CD1c-positive myeloid dendritic cell (primary cell): ENCODE results near the gene OR10AD1.
A peak's percentile ranks its signal among the peaks of the same experiment; 100 is the strongest.
"Not testable (repeated sequence)": the region's sequence is repeated elsewhere in the genome, so short reads cannot be mapped to it uniquely, and the experiment has no call there.

Experiments
- DNase-seq: peaks from one replicate; pipeline ENCODE4 v3.0.0-alpha.2; 2016; ENCODE audit errors: extremely low spot score

The OR10AD1 gene

DNA sequence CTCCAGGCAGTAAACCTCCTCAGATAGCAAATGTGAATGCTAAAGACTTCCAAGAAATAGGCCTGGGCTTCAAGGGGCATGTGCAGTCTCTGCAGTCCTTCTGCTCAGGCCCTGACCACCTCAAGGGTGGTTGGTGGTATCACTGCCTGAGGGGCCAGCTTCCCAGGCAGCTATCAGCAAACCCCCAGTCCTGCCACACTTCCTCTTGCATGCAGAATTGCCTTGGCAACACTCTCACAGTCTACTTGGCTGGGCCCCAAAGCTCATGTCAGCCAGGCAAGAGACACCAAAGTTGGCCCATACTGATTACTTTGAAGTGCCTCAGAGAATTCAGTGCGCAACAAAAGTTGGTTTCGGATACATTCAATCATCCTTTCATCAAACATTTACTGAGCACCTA is 42.3 kb downstream of the OR10AD1 start:
- no peak for DNase-seq

DNA sequence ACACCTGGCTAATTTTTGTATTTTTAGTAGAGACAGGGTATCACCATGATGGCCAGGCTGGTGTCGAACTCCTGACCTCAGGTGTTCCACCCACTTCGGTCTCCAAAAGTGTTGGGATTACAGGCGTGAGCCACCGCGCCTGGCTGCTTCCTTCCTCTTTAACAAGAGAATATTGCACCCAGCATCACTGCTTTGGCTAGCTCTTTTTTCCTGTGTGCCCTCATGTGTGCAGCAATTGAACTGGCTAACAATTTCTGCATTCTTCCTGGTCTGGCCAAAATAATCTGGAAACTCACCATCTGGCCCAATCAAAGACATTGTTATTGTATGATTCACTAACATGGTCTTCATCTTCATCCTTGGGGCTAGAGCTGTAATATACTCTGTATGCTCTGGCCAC is 43.0 kb downstream of the OR10AD1 start:
- no peak for DNase-seq

DNA sequence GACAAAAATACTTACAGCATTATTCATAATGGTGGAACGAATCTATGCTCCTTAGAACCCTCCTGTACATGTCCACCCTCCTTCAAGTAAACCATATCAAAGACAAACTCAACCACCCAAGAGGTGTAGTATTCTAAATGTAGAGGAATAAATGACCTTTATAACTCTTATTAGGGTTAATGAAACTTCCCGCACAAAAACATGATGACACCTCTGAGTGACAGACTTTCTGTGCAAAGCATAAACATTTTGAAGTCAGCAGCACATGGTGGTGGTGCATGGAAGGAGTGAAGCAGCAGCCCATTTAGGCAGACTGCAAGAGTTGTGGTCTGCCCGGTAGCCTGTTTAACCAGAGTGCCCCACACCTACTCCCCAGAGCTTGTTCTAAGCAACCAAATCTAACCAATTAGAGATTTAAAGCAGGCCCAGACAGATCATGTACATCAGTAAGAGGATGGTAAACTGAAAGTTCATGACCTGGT is 45.2 kb downstream of the OR10AD1 start:
- no peak for DNase-seq

DNA sequence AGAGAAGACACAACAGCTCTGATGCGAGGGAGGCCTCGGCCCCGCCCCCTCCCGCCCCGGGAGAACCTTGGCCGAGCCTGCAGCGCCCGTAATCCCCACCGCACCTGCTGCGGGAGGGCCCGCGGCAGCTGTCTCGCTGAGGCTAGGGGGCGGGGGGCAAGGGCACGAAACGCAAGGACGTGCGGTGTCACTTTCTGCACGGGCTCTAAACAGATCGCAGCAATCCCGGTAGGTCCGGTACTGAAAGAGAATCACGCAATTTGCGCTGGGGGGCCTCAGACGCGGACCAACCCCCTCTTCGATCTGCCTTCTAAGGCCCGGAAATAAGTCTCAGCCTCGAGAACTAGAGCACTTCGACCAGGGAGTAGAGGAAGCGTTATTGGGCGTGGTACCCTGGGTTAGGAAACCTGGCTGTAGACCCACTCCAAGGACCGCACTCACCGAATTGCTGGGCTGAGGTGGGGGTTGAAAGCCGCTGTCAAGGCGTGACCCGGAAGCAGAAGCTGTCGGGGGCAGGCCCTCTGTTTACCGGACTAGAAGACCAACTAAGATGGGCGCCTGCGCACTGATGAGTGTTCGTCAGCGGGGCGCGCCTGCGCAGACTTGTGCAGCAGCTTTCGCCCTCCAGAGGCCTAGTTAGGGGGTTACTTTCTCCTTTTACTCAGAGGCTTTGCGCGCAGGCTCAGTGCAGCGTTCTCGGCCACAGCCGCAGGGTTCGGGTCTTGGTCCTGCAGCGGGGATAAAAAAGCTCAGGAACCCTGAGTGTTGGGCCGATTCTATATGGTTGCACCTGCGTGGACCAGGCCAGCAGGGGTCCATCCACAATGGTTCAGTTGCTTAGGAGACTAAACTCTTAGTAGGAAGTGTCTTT is 45.8 kb downstream of the OR10AD1 start, which contains the start of gene ASB8:
Gene ASB8 (minus strand): TSS at position 498 of the 871 bp plus-strand sequence. CDS start 4,019 bp downstream, outside the sequence.
- peak; percentile 100 for DNase-seq

DNA sequence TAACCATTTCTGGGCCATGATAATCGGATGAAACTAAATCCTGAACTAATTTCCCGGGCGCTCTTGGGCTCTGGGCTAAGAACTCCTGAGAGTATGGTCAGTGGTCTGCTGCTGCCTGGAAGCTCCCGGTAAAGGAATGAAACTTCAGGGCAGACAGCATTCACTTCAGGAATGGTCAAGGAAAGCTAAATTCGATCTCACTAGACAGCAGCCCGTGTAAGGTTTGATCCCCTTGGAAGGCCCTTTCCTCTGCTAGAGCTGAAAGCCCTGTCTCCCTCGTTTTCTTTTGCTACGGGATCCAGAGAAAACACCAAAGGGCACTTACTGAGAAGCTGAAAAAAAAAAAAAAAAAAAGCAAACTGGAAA is 46.5 kb downstream of the OR10AD1 start:
- DNase-seq: peak; percentile 1

DNA sequence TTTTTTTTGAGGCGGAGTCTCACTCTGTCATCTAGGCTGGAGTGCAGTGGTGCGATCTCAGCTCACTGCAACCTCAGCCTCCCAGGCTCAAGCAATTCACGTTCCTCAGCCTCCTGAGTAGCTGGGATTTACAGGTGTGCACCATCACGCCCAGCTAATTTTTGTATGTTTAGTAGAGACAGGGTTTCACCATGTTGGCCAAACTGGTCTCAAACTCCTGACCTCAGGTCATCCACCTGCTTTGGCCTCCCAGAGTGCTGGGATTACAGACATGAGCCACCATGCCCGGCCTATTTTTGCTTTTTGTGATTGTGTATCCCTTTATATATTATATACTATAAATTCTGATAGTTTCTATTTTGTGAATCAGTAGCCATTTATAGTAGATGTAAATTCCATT is 47.3 kb downstream of the OR10AD1 start:
- DNase-seq: not testable (repeated sequence)
